ENCODE results near the gene TRAF2.
A peak's percentile ranks its signal among the peaks of the same experiment; 100 is the strongest.

TRAF2 gene

GRCh38 chr9:136854842-136855460 lies 31.4 kb upstream of the TRAF2 start:
- WGBS, 2 experiments (ENCODE audit: insufficient coverage in 2 of 2), result 94 to 95% methylated on average over 16 to 19 of the region's 23 CpGs
- peaks cover 8% of the 10 kb centered on the region for H3K4me1 ChIP-seq (ENCODE audit: control insufficient read depth, insufficient read depth, low read length, poor library complexity, severe bottlenecking)
- no peak overlapping the region for H3K4me3 ChIP-seq (ENCODE audit: extremely low read depth, insufficient read depth, low read length, poor library complexity, severe bottlenecking)
- H3K36me3 ChIP-seq (ENCODE audit: control insufficient read depth, insufficient read depth, low read length), result peaks cover 43% of the 10 kb centered on the region
- no peak overlapping the region for H3K27ac ChIP-seq (ENCODE audit: low read depth, low read length, severe bottlenecking)
- H3K9me3 ChIP-seq (ENCODE audit: control insufficient read depth, low read length), result no peaks in the 10 kb centered on the region

- WGBS, 2 experiments (ENCODE audit: insufficient coverage in 2 of 2), result 89 to 92% methylated on average over 20 to 26 of the region's 26 CpGs
- H3K9me3 ChIP-seq (ENCODE audit: control insufficient read depth, low read length), result no peaks in the 10 kb centered on the region
These were observed 30.7 kb upstream of the TRAF2 start for GRCh38 chr9:136855461-136856078.

GRCh38 chr9:136856079-136856476 lies 30.2 kb upstream of the TRAF2 start:
- Histone ChIP-seq H3K27ac (ENCODE audit: low read depth, low read length, severe bottlenecking) (no peak overlapping the region), H3K4me3 (ENCODE audit: extremely low read depth, insufficient read depth, low read length, poor library complexity, severe bottlenecking) (no peak overlapping the region), H3K9me3 (ENCODE audit: control insufficient read depth, low read length) (no peaks in the 10 kb centered on the region), H3K4me1 (ENCODE audit: control insufficient read depth, insufficient read depth, low read length, poor library complexity, severe bottlenecking) (no peaks in the 10 kb centered on the region), H3K36me3 (ENCODE audit: control insufficient read depth, insufficient read depth, low read length) (peaks cover 37% of the 10 kb centered on the region)
- WGBS, 2 experiments (ENCODE audit: insufficient coverage in 2 of 2), result 88 to 97% methylated on average over 14 of the region's 15 CpGs

More at GRCh38 chr9:136855461-136856078, 30.7 kb upstream of the TRAF2 start:
- Histone ChIP-seq H3K4me1 (ENCODE audit: control insufficient read depth, insufficient read depth, low read length, poor library complexity, severe bottlenecking) (peaks cover 2% of the 10 kb centered on the region), H3K4me3 (ENCODE audit: extremely low read depth, insufficient read depth, low read length, poor library complexity, severe bottlenecking) (no peak overlapping the region), H3K27ac (ENCODE audit: low read depth, low read length, severe bottlenecking) (peak overlapping the region; percentile 45), H3K36me3 (ENCODE audit: control insufficient read depth, insufficient read depth, low read length) (peaks cover 37% of the 10 kb centered on the region)

- WGBS, 2 experiments (ENCODE audit: insufficient coverage in 2 of 2), result 92 to 98% methylated on average over 10 to 11 of the region's 14 CpGs
- no peak overlapping the region for H3K27ac ChIP-seq (ENCODE audit: low read depth, low read length, severe bottlenecking)
- no peaks in the 10 kb centered on the region for H3K9me3 ChIP-seq (ENCODE audit: control insufficient read depth, low read length)
- no peak overlapping the region for H3K4me3 ChIP-seq (ENCODE audit: extremely low read depth, insufficient read depth, low read length, poor library complexity, severe bottlenecking)
- no peaks in the 10 kb centered on the region for H3K4me1 ChIP-seq (ENCODE audit: control insufficient read depth, insufficient read depth, low read length, poor library complexity, severe bottlenecking)
- H3K36me3 ChIP-seq (ENCODE audit: control insufficient read depth, insufficient read depth, low read length), result peaks cover 37% of the 10 kb centered on the region
These were observed 29.7 kb upstream of the TRAF2 start for GRCh38 chr9:136856541-136857141.

- H3K9me3 ChIP-seq (ENCODE audit: control insufficient read depth, low read length), result no peaks in the 10 kb centered on the region
- no peak overlapping the region for H3K27ac ChIP-seq (ENCODE audit: low read depth, low read length, severe bottlenecking)
- peaks cover 39% of the 10 kb centered on the region for H3K36me3 ChIP-seq (ENCODE audit: control insufficient read depth, insufficient read depth, low read length)
- H3K4me3 ChIP-seq (ENCODE audit: extremely low read depth, insufficient read depth, low read length, poor library complexity, severe bottlenecking), result no peak overlapping the region
- WGBS, 2 experiments (ENCODE audit: insufficient coverage in 2 of 2), result 93 to 96% methylated on average over 9 to 17 of the region's 19 CpGs
- H3K4me1 ChIP-seq (ENCODE audit: control insufficient read depth, insufficient read depth, low read length, poor library complexity, severe bottlenecking), result no peaks in the 10 kb centered on the region
These were observed 29.1 kb upstream of the TRAF2 start for GRCh38 chr9:136857166-136857565.

GRCh38 chr9:136857581-136858412 lies 28.5 kb upstream of the TRAF2 start:
- Histone ChIP-seq H3K27ac (ENCODE audit: low read depth, low read length, severe bottlenecking) (no peak overlapping the region), H3K4me3 (ENCODE audit: extremely low read depth, insufficient read depth, low read length, poor library complexity, severe bottlenecking) (no peak overlapping the region), H3K9me3 (ENCODE audit: control insufficient read depth, low read length) (no peaks in the 10 kb centered on the region), H3K4me1 (ENCODE audit: control insufficient read depth, insufficient read depth, low read length, poor library complexity, severe bottlenecking) (no peaks in the 10 kb centered on the region), H3K36me3 (ENCODE audit: control insufficient read depth, insufficient read depth, low read length) (peaks cover 43% of the 10 kb centered on the region)
- 94 to 96% methylated on average over 18 to 20 of the region's 29 CpGs for WGBS, 2 experiments (ENCODE audit: insufficient coverage in 2 of 2)

- no peak overlapping the region for H3K27ac ChIP-seq (ENCODE audit: low read depth, low read length, severe bottlenecking)
- WGBS, 2 experiments (ENCODE audit: insufficient coverage in 2 of 2), result 97% methylated on average over 10 to 15 of the region's 15 CpGs
These were observed 27.9 kb upstream of the TRAF2 start for GRCh38 chr9:136858452-136858843.

GRCh38 chr9:136858844-136859757 lies 27.2 kb upstream of the TRAF2 start:
- Histone ChIP-seq H3K4me1 (ENCODE audit: control insufficient read depth, insufficient read depth, low read length, poor library complexity, severe bottlenecking) (no peaks in the 10 kb centered on the region), H3K4me3 (ENCODE audit: extremely low read depth, insufficient read depth, low read length, poor library complexity, severe bottlenecking) (no peak overlapping the region), H3K9me3 (ENCODE audit: control insufficient read depth, low read length) (no peaks in the 10 kb centered on the region), H3K36me3 (ENCODE audit: control insufficient read depth, insufficient read depth, low read length) (peaks cover 52% of the 10 kb centered on the region), H3K27ac (ENCODE audit: low read depth, low read length, severe bottlenecking) (no peak overlapping the region)
- WGBS, 2 experiments (ENCODE audit: insufficient coverage in 2 of 2), result 95 to 96% methylated on average over 17 to 19 of the region's 20 CpGs

More at GRCh38 chr9:136858452-136858843, 27.9 kb upstream of the TRAF2 start:
- H3K4me1 ChIP-seq (ENCODE audit: control insufficient read depth, insufficient read depth, low read length, poor library complexity, severe bottlenecking), result no peaks in the 10 kb centered on the region
- no peaks in the 10 kb centered on the region for H3K9me3 ChIP-seq (ENCODE audit: control insufficient read depth, low read length)
- H3K36me3 ChIP-seq (ENCODE audit: control insufficient read depth, insufficient read depth, low read length), result peaks cover 46% of the 10 kb centered on the region
- no peak overlapping the region for H3K4me3 ChIP-seq (ENCODE audit: extremely low read depth, insufficient read depth, low read length, poor library complexity, severe bottlenecking)

GRCh38 chr9:136860529-136860928 lies 25.8 kb upstream of the TRAF2 start:
- H3K27ac ChIP-seq (ENCODE audit: low read depth, low read length, severe bottlenecking), result no peak overlapping the region
- H3K4me3 ChIP-seq (ENCODE audit: extremely low read depth, insufficient read depth, low read length, poor library complexity, severe bottlenecking), result no peak overlapping the region
- WGBS, 2 experiments (ENCODE audit: insufficient coverage in 2 of 2), result 98 to 99% methylated on average over 9 of the region's 9 CpGs
- no peaks in the 10 kb centered on the region for H3K9me3 ChIP-seq (ENCODE audit: control insufficient read depth, low read length)
- H3K36me3 ChIP-seq (ENCODE audit: control insufficient read depth, insufficient read depth, low read length), result peaks cover 63% of the 10 kb centered on the region
- peaks cover 6% of the 10 kb centered on the region for H3K4me1 ChIP-seq (ENCODE audit: control insufficient read depth, insufficient read depth, low read length, poor library complexity, severe bottlenecking)

Measured in mesodermal cell (in vitro differentiated cells).